GM18951 (cell line): Measurements from ENCODE around the gene OR52N1.

ENCODE experiments used
- POLR2A ChIP-seq: IDR thresholded peaks from 4 replicates; pipeline ENCODE4 v1.6.1; 2011; ENCODE audit warnings: mild to moderate bottlenecking; ENCODE audit not compliant: insufficient read length, insufficient read depth; ENCODE audit errors: extremely low read depth
- in situ Hi-C: fragments of 300-500 bp; cut with MboI; formaldehyde crosslinking; loops from one replicate; pipeline ENCODE4 v1.12.0; 2022; ENCODE audit warnings: low sequenced_read_pairs, mixed read lengths, inconsistent platforms; ENCODE audit not compliant: unreplicated experiment

Gene OR52N1

DNA sequence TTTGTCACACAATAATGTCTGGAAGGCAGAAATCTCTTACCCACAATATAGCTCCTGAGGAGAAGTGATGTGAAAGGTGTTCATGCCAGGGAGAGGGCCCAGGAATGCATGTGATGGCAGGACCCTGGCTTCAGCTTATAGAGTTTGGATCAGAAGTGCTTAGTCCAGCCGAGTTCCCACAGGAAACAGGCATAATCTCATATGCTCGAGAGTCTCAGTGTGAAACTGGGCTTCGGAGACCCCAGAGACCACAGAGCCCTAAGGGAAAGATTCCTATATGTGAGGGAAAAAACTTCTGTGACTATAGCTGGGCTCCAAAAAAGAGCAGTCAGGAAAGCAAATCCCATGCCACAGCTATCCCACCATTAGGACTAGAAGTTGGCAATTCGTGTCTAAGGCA, 7.8 kb downstream of the OR52N1 start, which contains the start of gene OR52N5:
Gene OR52N5, minus strand, starts transcription at position 101 of the 400 bp plus-strand sequence. CDS start 4,721 bp downstream, outside the sequence.
- TF ChIP-seq POLR2A = no peak
- in situ Hi-C loops = no loop called here

DNA sequence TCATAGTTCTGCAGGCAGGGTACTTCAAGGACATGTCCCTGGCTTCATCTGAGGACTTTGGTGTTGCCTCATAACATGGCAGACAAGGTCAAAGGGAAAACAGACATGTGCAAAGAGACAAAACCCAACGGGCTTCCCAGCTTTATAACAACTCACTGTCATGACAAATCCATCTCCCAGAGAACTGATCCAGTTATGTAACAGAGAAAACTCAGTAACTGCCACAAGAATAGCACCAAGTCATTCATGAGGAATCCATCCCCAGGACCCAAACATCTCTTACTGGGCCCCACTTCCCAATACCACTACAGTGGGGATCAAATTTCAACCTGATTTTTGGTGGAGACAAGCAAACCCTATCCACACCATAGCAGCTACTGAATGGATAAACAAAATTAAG, 24.0 kb downstream of the OR52N1 start:
- TF ChIP-seq POLR2A = no peak
- in situ Hi-C loops = no loop called here

DNA sequence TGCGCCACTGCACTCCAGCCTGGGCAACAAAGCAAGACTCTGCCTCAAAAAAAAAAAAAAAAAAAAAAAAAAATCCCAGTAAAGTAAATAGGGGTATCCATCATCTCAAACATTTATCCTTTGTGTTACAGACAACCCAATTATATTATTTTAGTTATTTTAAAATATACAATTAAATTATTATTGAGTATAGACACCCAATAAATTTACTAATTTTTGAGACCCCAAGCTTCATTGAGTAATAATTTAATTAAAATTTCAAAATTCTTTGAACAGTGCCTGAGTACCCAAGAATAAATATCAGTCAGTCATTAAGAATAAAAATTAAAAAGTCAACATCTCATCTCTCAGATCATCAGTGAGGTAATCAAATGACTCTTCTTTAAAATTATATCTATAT, 37.1 kb downstream of the OR52N1 start, which contains the start of gene OR52N4:
Gene OR52N4, plus strand, starts transcription at position 301 of the 400 bp plus-strand sequence. CDS start 498 bp downstream, outside the sequence.
- no peak for TF ChIP-seq POLR2A
- in situ Hi-C loops = no loop called here

DNA sequence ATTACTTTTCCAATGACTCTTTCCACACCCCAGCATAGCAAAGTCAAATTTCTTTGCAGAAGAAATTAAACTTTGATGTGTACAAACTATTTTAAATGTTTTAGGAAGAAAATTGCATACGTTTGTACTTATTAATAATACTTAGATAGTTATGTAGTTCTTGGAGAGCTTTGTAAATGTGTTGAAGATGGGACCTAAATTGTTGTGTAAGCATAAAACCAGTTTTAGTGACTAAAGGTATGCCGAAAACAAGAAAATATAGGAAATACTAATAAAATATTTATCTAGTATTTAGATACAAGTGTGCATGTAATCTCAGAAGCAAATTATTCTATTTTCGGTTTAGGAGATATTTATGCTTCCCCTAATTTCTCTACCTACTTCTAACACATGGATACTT, 41.2 kb downstream of the OR52N1 start:
- in situ Hi-C loops = no loop called here
- no peak for TF ChIP-seq POLR2A

DNA sequence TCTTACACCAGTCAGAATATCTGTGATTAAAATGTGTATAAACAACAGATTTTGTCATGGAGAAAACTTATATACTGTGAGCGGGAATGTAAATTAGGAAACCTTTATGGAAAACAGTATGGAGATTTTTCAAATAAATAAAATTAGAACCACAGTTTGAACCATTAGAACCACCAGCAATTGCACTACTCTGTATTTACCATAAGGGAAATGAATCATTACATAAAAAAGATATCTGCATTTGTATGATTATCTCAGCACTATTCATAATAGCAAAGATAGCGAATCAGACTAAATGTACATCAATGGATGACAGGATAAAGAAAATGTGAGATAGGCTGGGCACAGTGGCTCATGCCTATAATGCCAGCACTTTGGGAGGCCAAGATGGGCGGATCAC, 44.5 kb downstream of the OR52N1 start:
- TF ChIP-seq POLR2A = no peak
- in situ Hi-C loops = no loop called here

DNA sequence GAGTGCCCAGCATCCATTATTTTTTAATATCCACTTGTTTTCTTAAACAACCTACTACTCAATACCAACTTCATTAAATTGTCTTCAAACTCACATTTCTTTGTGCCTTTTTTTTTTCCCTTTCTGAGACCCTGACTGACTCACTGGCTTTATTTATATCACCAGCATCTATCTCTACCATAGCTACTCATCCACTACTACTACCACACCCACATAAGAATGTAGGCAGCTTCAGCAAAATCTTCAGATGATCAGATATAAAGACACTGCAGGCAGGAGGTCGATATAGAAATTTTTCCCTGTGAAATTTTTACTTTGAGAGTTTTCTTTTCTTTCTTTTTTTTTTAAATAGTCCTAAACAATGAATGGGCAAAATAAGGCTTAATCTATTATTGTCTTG, 52.6 kb downstream of the OR52N1 start:
- no peak for TF ChIP-seq POLR2A
- in situ Hi-C loops = no loop called here

DNA sequence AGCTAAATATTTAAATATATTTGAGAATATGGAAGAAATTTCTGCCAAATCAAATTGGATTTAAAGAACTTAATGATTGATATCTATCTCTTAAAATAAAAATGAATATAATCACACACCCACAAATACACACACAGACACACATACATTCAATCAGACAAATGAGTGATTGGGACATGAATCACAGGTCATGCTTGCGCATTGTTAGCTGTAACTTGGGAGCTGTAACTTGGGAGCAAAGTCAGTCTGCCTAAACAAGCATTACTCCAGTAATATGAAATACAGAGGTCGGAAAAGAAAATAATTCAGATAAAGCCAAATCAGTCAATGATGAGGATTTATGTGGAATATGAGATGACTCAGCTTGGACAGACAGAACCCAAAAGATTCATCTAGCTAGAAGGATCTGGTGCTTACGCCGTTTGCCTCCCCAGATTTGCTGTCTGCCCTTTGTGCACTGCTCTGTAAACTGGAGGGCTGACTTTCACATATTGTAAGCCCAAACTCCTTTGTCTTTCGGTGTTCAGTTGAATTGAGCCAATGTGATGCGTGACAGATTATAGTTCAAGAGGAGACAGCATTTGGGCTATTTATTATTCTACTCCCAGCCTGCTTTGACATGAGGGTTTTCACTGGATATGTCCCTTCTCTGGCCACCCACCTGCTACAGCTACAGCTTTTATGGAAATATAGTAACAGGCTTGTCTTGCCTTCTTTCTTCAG, 53.2 kb downstream of the OR52N1 start:
- in situ Hi-C loops = no loop called here
- TF ChIP-seq POLR2A = no peak

DNA sequence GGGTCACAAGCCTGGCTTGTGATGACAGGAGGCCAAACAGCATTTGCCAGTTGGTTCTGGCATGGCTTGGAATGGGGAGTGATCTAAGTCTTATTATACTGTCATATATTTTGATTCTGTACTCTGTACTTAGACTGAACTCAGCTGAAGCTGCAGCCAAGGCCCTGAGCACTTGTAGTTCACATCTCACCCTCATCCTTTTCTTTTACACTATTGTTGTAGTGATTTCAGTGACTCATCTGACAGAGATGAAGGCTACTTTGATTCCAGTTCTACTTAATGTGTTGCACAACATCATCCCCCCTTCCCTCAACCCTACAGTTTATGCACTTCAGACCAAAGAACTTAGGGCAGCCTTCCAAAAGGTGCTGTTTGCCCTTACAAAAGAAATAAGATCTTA, 54.0 kb downstream of the OR52N1 start:
- no peak for TF ChIP-seq POLR2A
- in situ Hi-C loops = no loop called here
